ENCODE data around the gene TICRR. TPM values are rescaled to one million over a fixed set of nuclear protein-coding genes. Genes with fewer than 3 reads are reported as not detected.

Gene TICRR
- total RNA-seq, 2 donors from 2014 or later: 21.9 to 27.2 TPM

DNA sequence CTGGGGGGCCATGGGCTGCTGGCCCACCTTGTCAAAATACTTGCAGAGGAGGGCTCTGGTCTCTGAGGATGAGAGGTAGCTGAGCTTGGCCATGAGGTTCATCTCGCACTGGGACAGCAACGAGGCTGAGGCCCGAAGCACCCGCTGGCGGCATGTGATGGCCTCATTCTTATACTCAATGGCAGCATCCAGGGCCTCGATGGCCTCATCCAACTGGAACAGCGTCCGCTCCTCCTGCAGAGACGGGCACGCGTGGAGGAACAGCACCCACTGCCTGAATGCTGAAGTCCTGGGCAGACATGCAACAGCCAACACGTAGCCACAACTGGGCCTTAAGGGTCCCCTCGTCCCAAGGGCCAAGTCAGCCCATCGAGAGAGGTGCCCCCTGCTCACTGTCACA, 55.0 kb downstream of the TICRR start:
- H3K36me3 ChIP-seq (ENCODE audit: control insufficient read depth, insufficient read depth, low read length): peaks cover 78% of the 10 kb centered on the region
- Mint-ChIP-seq H3K27ac (no peak overlapping the region), H3K27me3 (ENCODE audit: insufficient read depth) (no peaks in the 10 kb centered on the region), H3K4me1 (no peaks in the 10 kb centered on the region), H3K36me3 (ENCODE audit: low read depth) (peaks cover 87% of the 10 kb centered on the region), H3K4me3 (no peak overlapping the region), H3K9me3 (peaks cover 24% of the 10 kb centered on the region)
- peaks cover 4% of the 10 kb centered on the region for H3K9me3 ChIP-seq (ENCODE audit: control insufficient read depth, low read length)
- H3K27me3 ChIP-seq (ENCODE audit: control insufficient read depth, insufficient read depth, low read length, poor library complexity, severe bottlenecking): no peaks in the 10 kb centered on the region
- H3K4me3 ChIP-seq (ENCODE audit: low read length): no peak overlapping the region
- no peaks in the 10 kb centered on the region for H3K4me1 ChIP-seq (ENCODE audit: control insufficient read depth, insufficient read depth, low read length)
- 86 to 92% methylated on average over 11 to 14 of the region's 14 CpGs for WGBS, 2 experiments (ENCODE audit: insufficient coverage in 1 of 2, insufficient read length in 1 of 2)
- peak; percentile 38 for DNase-seq
- no peak overlapping the region for H3K9ac ChIP-seq (ENCODE audit: extremely low read depth, low read length, poor library complexity, severe bottlenecking)
- H3K27ac ChIP-seq (ENCODE audit: low read depth, low read length): no peak overlapping the region
- TF ChIP-seq, protein P1, sequence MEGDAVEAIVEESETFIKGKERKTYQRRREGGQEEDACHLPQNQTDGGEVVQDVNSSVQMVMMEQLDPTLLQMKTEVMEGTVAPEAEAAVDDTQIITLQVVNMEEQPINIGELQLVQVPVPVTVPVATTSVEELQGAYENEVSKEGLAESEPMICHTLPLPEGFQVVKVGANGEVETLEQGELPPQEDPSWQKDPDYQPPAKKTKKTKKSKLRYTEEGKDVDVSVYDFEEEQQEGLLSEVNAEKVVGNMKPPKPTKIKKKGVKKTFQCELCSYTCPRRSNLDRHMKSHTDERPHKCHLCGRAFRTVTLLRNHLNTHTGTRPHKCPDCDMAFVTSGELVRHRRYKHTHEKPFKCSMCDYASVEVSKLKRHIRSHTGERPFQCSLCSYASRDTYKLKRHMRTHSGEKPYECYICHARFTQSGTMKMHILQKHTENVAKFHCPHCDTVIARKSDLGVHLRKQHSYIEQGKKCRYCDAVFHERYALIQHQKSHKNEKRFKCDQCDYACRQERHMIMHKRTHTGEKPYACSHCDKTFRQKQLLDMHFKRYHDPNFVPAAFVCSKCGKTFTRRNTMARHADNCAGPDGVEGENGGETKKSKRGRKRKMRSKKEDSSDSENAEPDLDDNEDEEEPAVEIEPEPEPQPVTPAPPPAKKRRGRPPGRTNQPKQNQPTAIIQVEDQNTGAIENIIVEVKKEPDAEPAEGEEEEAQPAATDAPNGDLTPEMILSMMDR (conservative IDR thresholded peaks at IDR 0.05): no peak

DNA sequence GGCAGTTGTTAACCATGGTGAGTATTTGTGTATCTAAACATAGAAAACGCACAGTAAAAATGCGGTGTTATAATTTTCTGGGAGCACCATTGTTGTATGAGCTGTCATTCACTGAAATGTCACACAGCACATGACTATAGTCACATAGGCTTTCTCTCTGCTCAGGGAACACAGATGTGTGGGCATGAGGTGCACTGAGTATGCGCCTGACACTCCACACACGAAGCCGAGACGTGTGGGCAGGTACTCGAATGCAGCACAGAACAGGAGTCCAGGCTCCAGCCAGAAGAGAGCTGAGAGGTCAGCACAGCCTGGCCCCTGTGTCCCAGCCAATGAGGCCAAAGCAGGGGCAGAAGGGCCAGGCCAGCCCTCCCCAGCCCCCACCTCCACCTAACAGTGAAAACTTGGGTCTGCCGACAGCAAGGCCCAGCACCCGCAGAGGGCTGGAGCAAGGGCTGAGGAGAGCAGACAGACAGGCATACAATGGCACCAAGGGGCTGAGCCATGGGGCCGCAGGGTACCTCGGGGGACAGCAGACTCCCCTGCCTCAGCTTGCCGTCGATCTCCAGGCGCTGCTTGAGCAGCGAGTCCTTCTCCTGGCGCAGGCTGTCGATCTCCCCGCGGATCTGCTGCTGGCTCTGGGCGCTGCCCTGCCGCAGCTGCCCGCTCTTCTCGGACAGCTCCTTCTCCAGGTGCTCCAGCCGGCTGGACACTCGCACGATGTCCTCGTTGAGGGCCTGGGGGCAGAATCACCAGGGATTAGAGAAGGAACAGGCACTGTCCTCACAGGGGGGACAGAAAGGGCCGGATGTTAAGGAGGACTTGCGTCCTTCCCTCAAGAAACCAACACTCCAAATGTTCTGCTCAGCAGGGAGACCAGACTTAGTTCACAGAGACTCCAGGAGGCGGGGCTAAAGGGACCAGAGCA, 56.0 kb downstream of the TICRR start:
- Histone ChIP-seq H3K27me3 (ENCODE audit: control insufficient read depth, insufficient read depth, low read length, poor library complexity, severe bottlenecking) (no peaks in the 10 kb centered on the region), H3K36me3 (ENCODE audit: control insufficient read depth, insufficient read depth, low read length) (peaks cover 69% of the 10 kb centered on the region), H3K4me3 (ENCODE audit: low read length) (no peak overlapping the region), H3K9me3 (ENCODE audit: control insufficient read depth, low read length) (peaks cover 4% of the 10 kb centered on the region), H3K4me1 (ENCODE audit: control insufficient read depth, insufficient read depth, low read length) (no peaks in the 10 kb centered on the region), H3K27ac (ENCODE audit: low read depth, low read length) (no peak overlapping the region), H3K9ac (ENCODE audit: extremely low read depth, low read length, poor library complexity, severe bottlenecking) (no peak overlapping the region)
- Mint-ChIP-seq H3K4me1 (no peaks in the 10 kb centered on the region), H3K27me3 (ENCODE audit: insufficient read depth) (no peaks in the 10 kb centered on the region), H3K4me3 (no peak overlapping the region), H3K9me3 (peaks cover 26% of the 10 kb centered on the region), H3K36me3 (ENCODE audit: low read depth) (peaks cover 82% of the 10 kb centered on the region), H3K27ac (peak overlapping the region; percentile 10)
- WGBS, 2 experiments (ENCODE audit: insufficient coverage in 1 of 2, insufficient read length in 1 of 2): 90 to 94% methylated on average over 26 to 30 of the region's 30 CpGs
- DNase-seq: peak; percentile 44
- TF ChIP-seq, protein P1 (conservative IDR thresholded peaks at IDR 0.05): no peak

DNA sequence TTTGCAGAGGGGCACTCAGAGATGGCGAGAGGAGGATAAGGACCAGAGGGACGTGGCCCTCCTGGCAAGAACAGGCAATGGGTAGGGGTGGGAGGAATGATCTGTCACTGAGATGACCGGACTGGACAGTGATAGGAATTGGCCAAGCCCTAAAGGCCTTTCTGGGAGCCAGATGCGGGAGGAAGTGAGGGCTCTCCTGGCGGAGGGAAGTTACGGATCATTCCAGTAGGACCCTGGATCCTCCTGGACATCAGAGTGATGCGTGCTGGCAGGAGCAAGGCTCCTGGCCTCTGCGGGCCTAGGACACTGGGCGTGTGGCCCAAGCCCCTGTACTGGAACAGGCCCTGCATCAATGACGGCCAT, 56.6 kb downstream of the TICRR start:
- Histone ChIP-seq H3K27me3 (ENCODE audit: control insufficient read depth, insufficient read depth, low read length, poor library complexity, severe bottlenecking) (no peaks in the 10 kb centered on the region), H3K4me3 (ENCODE audit: low read length) (no peak overlapping the region), H3K9ac (ENCODE audit: extremely low read depth, low read length, poor library complexity, severe bottlenecking) (no peak overlapping the region), H3K9me3 (ENCODE audit: control insufficient read depth, low read length) (peaks cover 4% of the 10 kb centered on the region), H3K27ac (ENCODE audit: low read depth, low read length) (no peak overlapping the region), H3K36me3 (ENCODE audit: control insufficient read depth, insufficient read depth, low read length) (peaks cover 62% of the 10 kb centered on the region), H3K4me1 (ENCODE audit: control insufficient read depth, insufficient read depth, low read length) (no peaks in the 10 kb centered on the region)
- no peaks in the 10 kb centered on the region for H3K27me3 Mint-ChIP-seq (ENCODE audit: insufficient read depth)
- no peaks in the 10 kb centered on the region for H3K4me1 Mint-ChIP-seq
- 76 to 87% methylated on average over 7 to 10 of the region's 10 CpGs for WGBS, 2 experiments (ENCODE audit: insufficient coverage in 1 of 2, insufficient read length in 1 of 2)
- H3K27ac Mint-ChIP-seq: peak overlapping the region; percentile 10
- peaks cover 75% of the 10 kb centered on the region for H3K36me3 Mint-ChIP-seq (ENCODE audit: low read depth)
- H3K4me3 Mint-ChIP-seq: no peak overlapping the region
- TF ChIP-seq, protein P1 (conservative IDR thresholded peaks at IDR 0.05): no peak
- DNase-seq: no peak
- peaks cover 26% of the 10 kb centered on the region for H3K9me3 Mint-ChIP-seq

Data from endodermal cell (in vitro differentiated cells).